Central memory CD8-positive, alpha-beta T cell (primary cell): ENCODE results near the gene CRABP1.
"Not testable (repeated sequence)": the region's sequence is repeated elsewhere in the genome, so short reads cannot be mapped to it uniquely, and the experiment has no call there.

Source experiments
- ATAC-seq: fragments of 150-1000 bp; cut with Tn5 transposase; replicated peaks from 2 replicates; pipeline ENCODE4 v1.10.0; 2022; ENCODE audit warnings: mild to moderate bottlenecking, moderate FRiP score, moderate number of reproducible peaks; ENCODE audit not compliant: poor library complexity, severe bottlenecking; ENCODE audit errors: extremely low read depth
- DNase-seq, 2 donors: peaks; one replicate each; pipeline ENCODE4 v3.0.0; 2021; ENCODE audit warnings: low spot score in 2 of 2
- H3K27ac Mint-ChIP-seq: one replicate; pipeline ENCODE4 v1.8.0; 2022; ENCODE audit warnings: low read depth, mild to moderate bottlenecking, moderate library complexity, mixed read lengths
- H3K27me3 Mint-ChIP-seq: one replicate; pipeline ENCODE4 v1.8.0; 2022; ENCODE audit warnings: mixed read lengths
- H3K36me3 Mint-ChIP-seq: one replicate; pipeline ENCODE4 v1.8.0; 2022; ENCODE audit warnings: mild to moderate bottlenecking, moderate library complexity, mixed read lengths; ENCODE audit not compliant: insufficient read depth
- H3K4me1 Mint-ChIP-seq: one replicate; pipeline ENCODE4 v1.8.0; 2022; ENCODE audit warnings: mixed read lengths
- H3K4me3 Mint-ChIP-seq: one replicate; pipeline ENCODE4 v1.8.0; 2022; ENCODE audit warnings: mild to moderate bottlenecking, moderate library complexity, mixed read lengths
- H3K9me3 Mint-ChIP-seq: one replicate; pipeline ENCODE4 v1.8.0; 2022; ENCODE audit warnings: mixed read lengths

Gene CRABP1

DNA sequence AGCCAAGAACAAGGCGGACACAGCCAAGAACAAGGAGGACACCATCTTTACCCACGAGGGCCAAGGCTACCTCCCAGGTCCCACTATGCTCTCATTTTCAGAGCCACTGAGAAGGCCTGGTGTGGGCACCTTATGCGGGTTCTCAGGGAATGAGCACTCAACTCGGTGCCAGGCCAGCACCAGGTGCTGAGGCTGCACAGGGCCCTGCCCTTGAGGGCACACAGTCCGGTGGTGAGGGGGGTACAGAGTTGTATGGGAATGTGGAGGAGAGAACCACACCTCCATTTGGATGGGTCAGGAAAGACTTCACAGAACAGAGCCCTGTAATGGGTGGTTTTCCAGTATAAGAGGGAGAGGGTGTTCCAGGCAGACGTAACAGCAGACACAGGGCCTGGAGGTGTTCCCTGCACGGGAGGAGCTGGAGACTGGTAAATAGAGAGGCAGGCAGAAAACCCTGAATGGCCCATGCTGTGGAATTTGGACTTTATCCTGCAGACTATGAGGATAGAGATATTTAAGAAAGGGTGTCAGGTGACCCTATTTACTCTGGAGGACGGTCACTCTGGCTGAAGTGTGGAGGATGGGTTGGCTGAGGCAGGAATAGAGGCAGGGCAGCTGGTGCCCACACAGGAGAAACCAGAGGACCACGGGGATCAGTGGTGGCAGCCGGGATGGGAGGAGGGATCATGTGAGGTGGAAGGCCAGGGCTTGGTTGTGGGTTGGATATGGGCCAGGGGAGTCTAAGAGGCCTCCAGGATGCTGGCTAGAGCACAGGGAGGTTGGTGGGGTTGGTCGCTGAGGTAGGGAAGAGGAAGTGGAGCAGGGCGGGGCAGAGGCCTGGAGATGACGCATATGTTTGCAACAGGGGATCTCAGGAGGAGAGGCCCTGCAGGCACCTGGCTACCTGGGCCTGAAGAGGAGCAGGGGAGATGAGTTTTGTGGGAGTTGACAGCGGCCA, 34.6 kb downstream of the CRABP1 start:
- no peak overlapping the region for H3K27ac Mint-ChIP-seq
- no peak for ATAC-seq

DNA sequence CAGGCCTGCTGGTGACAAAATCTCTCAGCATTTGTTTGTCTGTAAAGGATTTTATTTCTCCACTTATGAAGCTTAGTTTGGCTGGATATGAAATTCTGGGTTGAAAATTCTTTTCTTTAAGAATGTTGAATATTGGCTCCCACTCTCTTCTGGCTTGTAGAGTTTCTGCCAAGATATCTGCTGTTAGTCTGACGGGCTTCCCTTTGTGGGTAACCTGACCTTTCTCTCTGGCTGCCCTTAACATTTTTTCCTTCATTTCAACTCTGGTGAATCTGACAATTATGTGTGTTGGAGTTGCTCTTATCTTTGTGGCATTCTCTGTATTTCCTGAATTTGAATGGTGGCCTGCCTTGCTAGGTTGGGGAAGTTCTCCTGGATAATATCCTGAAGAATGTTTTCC, 40.0 kb downstream of the CRABP1 start:
- H3K9me3 Mint-ChIP-seq, ATAC-seq, H3K27ac Mint-ChIP-seq, H3K4me3 Mint-ChIP-seq, H3K4me1 Mint-ChIP-seq, H3K36me3 Mint-ChIP-seq, DNase-seq: not testable (repeated sequence)
- peaks cover 51% of the 10 kb centered on the region for H3K27me3 Mint-ChIP-seq

More for the DNA sequence above, 34.6 kb downstream of the CRABP1 start:
- Mint-ChIP-seq H3K4me1 (no peaks in the 10 kb centered on the region), H3K36me3 (peaks cover 2% of the 10 kb centered on the region), H3K27me3 (peaks cover 23% of the 10 kb centered on the region), H3K4me3 (no peak overlapping the region), H3K9me3 (no peaks in the 10 kb centered on the region)
- DNase-seq = no peak

DNA sequence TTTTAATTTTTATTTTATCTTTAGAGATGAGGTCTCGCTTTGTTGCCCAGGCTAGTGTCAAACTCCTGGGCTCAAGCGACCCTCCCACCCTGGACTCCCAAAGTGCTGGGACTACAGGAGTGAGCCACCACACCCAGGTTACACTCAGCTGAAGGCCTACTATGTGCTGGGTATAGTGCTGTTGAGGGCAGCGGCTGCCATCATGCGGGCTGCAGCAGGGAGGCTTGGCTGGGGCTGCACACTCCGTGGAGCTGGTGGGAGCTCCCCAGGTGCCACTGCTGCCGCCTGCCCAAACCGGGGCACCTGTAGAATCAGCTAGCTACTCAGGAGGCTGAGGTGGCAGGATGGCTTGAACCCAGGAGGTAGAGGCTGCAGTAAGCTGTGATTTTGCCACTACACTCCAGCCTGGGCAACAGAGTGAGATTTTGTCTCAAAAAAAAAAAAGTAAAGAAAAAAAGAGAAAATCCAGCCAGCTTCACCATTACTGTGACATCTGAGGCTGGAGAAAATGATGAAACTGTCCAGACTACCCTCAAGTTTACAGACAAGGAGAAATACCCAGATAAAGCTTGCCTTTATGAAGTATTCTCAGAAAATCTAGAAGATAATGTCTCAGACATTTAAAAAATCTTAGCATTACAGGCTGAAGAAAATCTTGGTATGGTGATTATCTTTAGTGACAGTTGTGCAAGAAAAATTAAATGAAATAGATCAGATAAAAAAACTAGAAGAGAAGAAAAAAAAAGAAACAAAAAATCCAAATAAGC, 42.1 kb downstream of the CRABP1 start:
- H3K36me3 Mint-ChIP-seq = peaks cover 2% of the 10 kb centered on the region

DNA sequence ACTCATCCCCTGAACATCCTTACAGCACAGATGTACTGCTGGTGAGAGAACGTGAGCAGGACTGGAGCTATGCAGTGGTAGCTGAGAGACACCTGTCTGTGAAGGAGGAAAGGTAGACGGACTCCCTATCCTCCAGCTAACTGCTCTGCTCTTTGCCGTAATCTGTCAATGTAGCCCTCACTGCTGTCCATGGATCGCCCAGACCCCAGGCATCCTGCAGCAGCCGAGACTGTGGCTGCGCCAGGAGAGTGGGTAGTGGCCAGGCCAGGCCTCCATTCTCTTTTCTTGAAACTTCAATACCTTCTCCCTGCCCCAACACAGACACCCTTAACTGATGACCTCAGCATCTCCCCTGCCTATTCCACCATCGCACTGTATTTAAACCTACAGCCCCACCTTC, 44.5 kb downstream of the CRABP1 start:
- no peaks in the 10 kb centered on the region for H3K9me3 Mint-ChIP-seq
- no peak overlapping the region for H3K27ac Mint-ChIP-seq
- H3K4me3 Mint-ChIP-seq = no peak overlapping the region
- peaks cover 66% of the 10 kb centered on the region for H3K27me3 Mint-ChIP-seq
- ATAC-seq (no peak), DNase-seq (no peak)
- H3K4me1 Mint-ChIP-seq = no peaks in the 10 kb centered on the region
- H3K36me3 Mint-ChIP-seq = peaks cover 2% of the 10 kb centered on the region

More for the DNA sequence above, 42.1 kb downstream of the CRABP1 start:
- DNase-seq = no peak
- Mint-ChIP-seq H3K9me3 (no peaks in the 10 kb centered on the region), H3K4me1 (no peaks in the 10 kb centered on the region), H3K27ac (no peak overlapping the region), H3K27me3 (peaks cover 67% of the 10 kb centered on the region), H3K4me3 (no peak overlapping the region)
- ATAC-seq = no peak

DNA sequence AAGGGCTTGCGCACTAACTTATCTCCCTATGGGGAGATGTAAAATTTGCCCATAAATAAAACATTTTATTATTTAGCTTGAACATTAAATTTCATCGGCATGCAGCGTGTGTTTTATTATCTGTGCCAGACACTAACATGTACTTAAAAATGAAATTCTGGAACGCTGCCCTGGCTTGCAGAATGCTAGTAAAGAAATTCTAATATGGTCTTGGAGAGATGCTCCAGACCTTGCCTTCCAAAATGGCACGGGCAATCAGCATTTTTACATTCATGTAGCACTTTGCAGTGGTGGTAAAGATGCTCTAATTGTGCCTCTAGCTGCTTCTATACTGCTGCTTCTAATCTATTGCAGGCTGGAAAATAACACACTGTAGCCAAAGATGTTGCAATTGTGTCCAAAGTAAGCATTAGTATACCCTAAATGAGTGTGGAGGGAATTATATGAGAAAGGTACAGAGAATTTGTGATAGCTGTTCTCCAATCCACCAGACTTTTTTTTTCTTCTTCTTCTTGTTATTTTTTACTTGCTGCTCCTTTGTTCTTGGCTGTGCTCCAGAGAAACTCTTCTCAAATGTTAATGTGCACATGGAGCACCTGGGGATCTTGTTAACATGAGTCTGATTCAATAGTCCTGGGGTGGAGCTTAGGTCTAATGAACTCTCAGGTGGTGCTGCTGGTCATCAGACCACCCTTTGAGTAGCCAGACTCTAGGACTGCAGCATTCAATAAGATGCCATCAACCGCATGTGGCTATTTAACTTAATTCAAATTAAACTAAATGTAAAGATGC, 47.3 kb downstream of the CRABP1 start:
- Mint-ChIP-seq H3K36me3 (peaks cover 2% of the 10 kb centered on the region), H3K27ac (no peak overlapping the region), H3K4me1 (no peaks in the 10 kb centered on the region), H3K4me3 (no peak overlapping the region), H3K27me3 (peaks cover 75% of the 10 kb centered on the region), H3K9me3 (no peaks in the 10 kb centered on the region)
- DNase-seq = no peak
- no peak for ATAC-seq

DNA sequence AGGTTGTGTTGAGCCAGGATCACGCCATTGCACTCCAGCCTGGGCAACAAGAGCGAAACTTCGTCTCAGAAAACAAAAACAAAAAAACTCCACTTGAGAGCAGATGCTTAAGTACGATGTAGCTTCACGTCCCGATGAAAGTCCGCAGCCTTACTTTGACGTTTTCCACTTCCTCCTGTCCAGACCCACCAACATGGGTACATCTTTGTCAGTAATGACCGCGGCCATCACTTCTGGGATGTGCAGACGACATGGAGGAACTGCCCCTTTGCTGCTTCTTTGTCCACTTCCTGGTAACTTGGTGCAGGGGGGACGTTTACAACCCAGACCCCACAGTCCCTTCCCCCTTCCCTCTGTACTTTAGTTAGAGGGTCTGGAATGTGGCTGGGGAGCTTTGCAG, 48.7 kb downstream of the CRABP1 start:
- Mint-ChIP-seq H3K27ac (no peak overlapping the region), H3K36me3 (no peaks in the 10 kb centered on the region), H3K27me3 (peaks cover 61% of the 10 kb centered on the region), H3K4me3 (no peak overlapping the region), H3K4me1 (no peaks in the 10 kb centered on the region), H3K9me3 (no peaks in the 10 kb centered on the region)
- ATAC-seq (no peak), DNase-seq (no peak)

DNA sequence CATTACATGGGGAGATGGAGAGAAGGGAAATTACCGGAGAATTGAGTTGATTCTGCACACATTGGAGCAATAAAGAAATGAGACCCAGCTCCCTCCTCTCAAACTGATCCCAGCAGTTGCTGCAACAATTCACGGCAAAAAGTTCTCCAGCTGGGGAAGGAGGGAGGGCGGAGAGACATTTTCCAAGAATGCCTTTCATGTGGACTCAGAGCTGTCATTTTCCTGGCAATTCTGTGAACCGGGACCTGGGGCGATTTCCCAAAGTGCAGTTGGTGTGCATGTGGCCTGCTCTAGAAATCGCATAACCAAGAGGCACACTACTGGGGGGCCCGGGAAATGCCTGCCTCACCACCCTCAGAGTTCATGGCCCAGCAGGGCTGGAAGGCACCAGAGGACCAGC, 49.2 kb downstream of the CRABP1 start:
- peaks cover 56% of the 10 kb centered on the region for H3K27me3 Mint-ChIP-seq
- H3K36me3 Mint-ChIP-seq = no peaks in the 10 kb centered on the region
- no peaks in the 10 kb centered on the region for H3K9me3 Mint-ChIP-seq
- no peak overlapping the region for H3K27ac Mint-ChIP-seq
- ATAC-seq = no peak
- no peak for DNase-seq
- no peak overlapping the region for H3K4me3 Mint-ChIP-seq
- H3K4me1 Mint-ChIP-seq = no peaks in the 10 kb centered on the region

DNA sequence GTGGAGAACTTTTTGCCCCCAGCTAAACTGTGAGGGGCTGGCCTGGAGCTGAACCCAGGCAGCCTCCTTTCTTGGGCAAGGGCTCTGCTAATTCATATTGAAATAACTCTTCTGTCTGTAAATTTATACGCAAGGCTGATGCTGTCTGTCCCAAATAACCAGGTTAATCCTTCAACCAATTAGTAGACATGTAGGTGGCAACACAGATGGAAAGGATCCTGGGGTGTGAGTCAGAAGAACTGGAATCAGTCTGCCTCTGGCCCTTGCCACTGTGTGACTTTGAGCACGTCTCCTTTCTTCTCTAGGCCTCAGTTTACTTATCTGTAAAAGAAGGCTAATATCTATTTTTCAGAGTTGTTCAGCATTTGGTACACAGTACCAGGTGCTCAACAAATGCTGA, 49.6 kb downstream of the CRABP1 start:
- ATAC-seq (no peak), DNase-seq (no peak)
- Mint-ChIP-seq H3K36me3 (no peaks in the 10 kb centered on the region), H3K9me3 (no peaks in the 10 kb centered on the region), H3K27ac (no peak overlapping the region), H3K4me1 (no peaks in the 10 kb centered on the region), H3K4me3 (no peak overlapping the region), H3K27me3 (peaks cover 52% of the 10 kb centered on the region)

DNA sequence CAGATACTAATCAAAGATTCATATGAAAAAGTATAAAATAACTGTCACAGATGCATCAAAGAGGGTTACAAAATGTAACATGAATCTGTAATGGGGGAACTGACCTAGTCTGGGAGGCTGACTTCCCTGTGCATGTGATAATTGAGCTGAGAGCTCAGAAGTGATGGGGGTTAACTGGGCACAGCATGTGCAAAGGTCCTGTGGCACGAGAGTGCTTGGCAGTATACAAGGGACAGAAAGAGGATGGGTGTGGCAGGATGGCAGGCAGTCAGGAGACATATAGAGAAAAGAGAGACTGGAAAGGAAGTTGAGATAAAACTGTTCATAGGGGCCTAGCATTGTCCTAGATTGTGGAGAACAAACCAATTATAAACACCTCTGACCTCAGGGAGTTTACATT, 50.1 kb downstream of the CRABP1 start:
- Mint-ChIP-seq H3K4me1 (no peaks in the 10 kb centered on the region), H3K9me3 (no peaks in the 10 kb centered on the region), H3K27ac (no peak overlapping the region), H3K36me3 (no peaks in the 10 kb centered on the region), H3K4me3 (no peak overlapping the region), H3K27me3 (peaks cover 47% of the 10 kb centered on the region)
- DNase-seq (no peak), ATAC-seq (no peak)

DNA sequence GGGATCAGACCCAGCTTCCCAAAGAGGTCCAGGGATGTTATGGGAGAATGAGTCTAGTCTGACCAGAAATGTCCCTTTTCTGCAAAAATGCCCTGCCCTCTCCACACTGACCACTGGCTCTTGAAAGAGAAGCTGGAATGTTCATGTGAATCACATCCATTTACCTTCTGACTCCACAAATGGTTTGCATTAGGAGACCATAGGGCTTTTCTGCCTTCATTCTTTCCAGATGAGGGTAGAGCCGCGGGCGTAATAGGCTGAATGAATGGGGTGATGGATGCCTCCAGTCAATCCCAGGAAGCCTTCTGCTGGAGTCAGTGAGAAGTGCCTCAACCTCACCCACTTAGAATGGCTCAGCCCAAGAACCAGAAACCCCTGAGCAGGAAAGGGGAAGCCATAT, 50.7 kb downstream of the CRABP1 start:
- peaks cover 41% of the 10 kb centered on the region for H3K27me3 Mint-ChIP-seq
- DNase-seq = no peak
- no peak overlapping the region for H3K27ac Mint-ChIP-seq
- H3K9me3 Mint-ChIP-seq = no peaks in the 10 kb centered on the region
- ATAC-seq = no peak
- H3K4me3 Mint-ChIP-seq = no peak overlapping the region
- H3K4me1 Mint-ChIP-seq = no peaks in the 10 kb centered on the region
- H3K36me3 Mint-ChIP-seq = no peaks in the 10 kb centered on the region

DNA sequence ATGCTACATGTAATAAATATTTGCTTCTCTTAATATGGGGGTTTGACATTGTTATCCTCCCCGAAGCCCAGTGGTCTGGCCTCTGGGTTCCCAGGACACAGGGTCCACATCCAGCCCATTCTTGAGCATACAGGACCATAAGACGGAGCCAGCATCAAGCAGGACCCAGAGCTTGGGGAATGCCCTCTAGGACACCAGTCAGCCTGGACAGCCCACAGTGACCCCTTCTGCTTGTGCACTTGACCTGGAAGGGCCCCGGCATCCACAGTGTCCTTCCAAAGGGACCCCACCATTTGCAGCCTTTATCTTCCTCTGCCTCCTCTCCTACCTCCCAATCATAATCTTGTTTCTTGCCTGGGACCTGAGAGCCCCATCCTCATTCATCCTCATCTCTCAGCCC, 51.6 kb downstream of the CRABP1 start:
- H3K4me1 Mint-ChIP-seq = no peaks in the 10 kb centered on the region
- H3K27ac Mint-ChIP-seq = no peak overlapping the region
- H3K36me3 Mint-ChIP-seq = no peaks in the 10 kb centered on the region
- no peaks in the 10 kb centered on the region for H3K9me3 Mint-ChIP-seq
- DNase-seq = no peak
- peaks cover 32% of the 10 kb centered on the region for H3K27me3 Mint-ChIP-seq
- no peak overlapping the region for H3K4me3 Mint-ChIP-seq
- ATAC-seq = no peak

DNA sequence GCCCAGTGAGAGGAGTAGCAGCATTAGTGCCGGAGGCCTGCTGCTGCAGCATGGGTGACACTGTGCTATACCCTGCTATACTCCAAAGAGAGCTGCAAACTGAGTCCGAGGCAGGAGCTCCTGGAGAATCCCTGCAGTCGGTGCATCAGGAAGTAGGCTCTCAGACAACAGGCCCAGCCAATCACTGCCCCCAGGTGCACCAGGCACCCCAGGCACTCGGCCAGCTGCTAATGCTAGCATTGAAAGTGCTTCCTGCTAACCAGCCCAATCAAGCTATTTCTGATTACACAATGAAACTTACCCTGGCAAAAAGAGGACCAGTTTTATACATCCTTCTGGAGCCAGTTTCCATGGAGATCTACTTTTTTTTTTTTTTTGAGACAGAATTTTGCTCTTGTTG, 52.3 kb downstream of the CRABP1 start:
- Mint-ChIP-seq H3K27ac (no peak overlapping the region), H3K27me3 (peaks cover 27% of the 10 kb centered on the region), H3K4me3 (no peak overlapping the region), H3K4me1 (no peaks in the 10 kb centered on the region), H3K9me3 (no peaks in the 10 kb centered on the region), H3K36me3 (no peaks in the 10 kb centered on the region)
- no peak for ATAC-seq
- no peak for DNase-seq
